Activated T-helper 1 cell treated with Interleukin-2 at 50 U/mL for 16 hours (primary cell): ENCODE results near the gene PDCD2L.
"Not testable (repeated sequence)": the region's sequence is repeated elsewhere in the genome, so short reads cannot be mapped to it uniquely, and the experiment has no call there.

ENCODE experiments used
- DNase-seq: peaks from one replicate; pipeline ENCODE4 v3.0.0-alpha.2; 2020; ENCODE audit warnings: low read depth

Gene PDCD2L

DNA sequence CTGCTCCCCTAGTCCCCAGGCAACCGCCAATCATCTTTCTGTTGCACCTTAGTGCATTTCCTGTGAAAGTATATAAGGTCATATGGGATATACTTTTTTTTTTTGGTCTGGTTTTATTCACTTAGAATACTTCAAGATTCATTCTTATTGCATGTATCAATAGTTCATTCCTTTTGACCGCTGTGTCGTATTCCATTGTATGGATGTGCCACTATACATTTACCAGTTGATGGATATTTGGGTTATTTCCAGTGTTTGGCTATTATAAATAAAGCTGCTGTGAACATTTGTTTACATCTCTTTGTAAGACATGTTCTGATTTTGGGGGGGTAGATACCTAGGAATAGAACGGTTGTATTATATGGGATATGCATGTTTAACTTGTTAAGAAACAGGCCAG is 14.1 kb downstream of the PDCD2L start:
- DNase-seq, result no peak

DNA sequence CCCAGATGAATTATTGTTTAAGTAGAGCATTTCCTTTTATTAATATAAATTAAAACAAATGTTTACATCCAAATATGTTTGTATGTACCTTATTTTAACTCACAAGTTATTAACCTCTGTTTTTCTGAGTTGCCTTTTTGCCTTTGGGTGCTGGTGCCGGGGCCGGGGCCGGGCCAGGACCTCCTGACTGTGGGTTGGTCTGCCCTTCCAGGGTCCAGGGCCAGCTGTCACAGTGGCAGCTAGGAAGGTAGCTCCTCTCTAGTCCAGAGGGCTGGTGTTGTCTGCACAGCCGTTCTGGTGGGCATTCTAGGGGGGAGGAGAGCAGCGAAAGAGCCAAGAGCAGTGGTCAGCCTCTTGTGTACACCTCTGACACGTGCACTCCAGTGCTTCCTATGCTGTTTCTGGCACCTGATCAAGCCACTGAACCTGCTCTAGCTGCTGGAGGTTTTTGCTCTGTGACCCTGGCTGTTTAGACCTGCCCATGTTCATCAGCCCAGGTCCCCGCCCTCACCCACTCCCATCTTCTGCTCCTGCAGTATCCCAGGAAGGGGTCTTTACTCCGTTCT is 22.0 kb downstream of the PDCD2L start:
- DNase-seq, result no peak

DNA sequence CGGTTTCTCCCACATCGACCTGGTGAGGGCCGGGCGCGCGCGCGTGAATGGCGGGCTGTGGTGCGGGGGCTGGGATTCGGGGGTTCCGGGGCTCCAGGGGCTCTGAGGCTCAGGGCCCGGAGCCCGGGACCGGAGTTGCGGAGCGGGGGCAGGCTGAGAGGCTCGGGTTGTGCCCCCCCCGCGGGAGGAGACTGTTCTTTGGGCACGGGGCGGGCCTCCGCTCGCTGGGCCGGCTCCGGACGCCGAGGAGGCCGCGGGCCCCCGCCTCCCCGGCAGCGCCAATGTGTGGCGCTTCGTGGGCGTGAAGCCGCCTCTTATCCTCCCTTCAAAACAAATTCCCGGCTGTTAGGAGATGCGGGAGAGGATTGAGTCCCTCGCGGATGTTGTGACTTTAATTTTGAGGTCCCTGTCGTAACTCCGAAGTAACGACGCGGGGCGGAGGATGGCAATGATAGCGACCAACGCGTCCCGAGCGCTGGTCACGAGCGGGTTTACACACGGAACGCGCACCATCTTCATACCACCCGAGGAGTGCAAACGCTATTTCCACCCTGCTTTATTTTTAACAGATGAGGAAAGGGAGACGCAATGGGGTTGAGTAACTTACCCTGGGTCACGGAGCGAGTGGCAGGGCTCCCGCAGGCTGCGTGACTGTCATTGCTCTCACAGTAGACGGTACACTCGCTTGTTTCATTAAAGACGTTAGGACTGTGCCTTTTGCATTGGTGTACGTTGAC is 24.5 kb downstream of the PDCD2L start:
- peak; percentile 12 for DNase-seq

DNA sequence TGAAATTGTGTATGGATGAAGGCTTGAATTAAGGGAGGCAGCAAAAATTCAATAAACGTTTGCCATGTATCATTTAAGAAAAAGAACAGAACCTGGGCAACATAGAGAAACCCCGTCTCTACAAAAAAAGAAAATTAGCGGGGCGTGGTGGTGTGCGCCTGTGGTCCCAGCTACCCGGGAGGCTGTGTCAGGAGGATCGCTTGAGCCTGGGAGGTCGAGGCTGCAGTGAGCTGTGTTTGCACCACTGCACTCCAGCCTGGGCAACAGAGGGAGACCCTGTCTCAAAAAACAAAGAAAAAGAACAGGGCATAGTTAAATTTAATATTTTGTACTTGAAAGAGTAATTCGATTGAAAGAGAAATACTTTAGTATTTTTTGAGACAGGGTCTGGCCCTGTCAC is 25.4 kb downstream of the PDCD2L start:
- no peak for DNase-seq

DNA sequence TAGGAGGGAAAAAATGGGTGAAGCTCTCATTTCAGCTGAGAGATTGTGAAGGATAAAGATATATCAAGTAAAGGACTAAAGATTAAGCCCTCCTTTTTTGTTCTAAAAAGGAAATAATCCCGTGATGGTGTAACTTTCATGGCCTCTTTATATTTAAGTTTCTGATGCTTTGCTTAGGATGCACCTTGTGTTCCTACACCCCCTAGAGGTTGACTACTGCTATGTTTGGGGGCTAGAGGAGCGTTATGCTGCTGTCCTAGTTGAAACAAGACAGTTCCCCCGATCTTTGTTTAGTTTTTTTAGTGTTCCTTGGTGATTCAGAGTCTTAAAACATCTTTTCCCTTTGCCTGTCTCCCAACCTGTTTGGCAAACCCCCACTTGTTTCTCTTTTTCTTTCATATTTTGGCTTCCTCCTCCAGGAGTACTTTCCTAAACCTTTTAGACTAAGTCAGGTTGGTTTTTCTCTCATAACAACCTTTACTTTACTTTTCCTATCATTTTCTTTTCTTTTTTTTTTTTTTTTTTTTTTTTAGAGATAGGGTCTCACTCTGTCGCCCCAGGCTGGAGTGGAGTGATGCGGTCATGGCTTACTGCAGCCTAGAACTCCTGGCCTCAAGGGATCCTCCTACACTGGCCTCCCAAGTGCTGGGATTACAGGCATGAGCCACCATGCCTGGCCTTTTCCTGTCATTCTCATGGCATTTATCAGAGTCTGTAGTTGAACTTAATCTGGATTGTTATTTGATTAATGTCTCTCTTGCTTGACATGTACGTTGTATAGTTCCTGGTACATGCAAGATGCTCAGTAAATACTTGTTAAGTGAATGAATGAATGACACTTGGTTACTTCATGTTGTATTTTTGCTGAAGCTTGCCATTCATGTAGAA is 26.8 kb downstream of the PDCD2L start:
- peak; percentile 4 for DNase-seq

DNA sequence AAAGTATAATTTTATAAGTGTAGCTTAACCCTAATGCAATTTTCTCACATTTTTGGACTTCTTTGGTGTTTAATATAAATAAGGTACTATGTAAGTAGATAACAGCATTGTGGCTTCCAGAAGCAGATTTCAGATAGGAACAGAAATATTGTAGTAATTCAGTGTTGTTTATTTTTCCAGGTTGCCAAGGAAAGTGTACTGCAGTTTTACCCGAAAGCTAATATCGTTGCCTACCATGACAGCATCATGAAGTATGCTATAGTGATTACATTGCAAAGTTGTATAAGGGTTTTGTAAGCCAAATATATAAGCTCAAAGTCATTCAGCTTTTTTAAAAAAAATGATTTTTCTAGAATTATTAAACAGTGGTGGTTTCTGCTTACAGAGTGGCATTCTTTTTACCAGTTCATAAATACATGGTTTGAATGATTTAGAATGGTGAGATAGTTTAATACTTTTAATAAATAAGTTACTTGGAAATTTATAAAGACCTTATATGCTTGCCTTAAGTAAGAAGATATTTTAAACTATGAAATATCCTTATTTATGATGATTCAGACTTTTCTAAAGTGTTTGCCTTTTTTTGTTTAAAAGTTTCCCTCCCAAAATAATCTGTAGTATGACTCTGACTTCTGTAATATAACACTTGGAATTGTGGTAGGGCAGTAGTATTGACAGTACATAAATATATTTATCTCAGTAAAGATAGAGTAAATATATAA is 27.6 kb downstream of the PDCD2L start:
- DNase-seq, result no peak

DNA sequence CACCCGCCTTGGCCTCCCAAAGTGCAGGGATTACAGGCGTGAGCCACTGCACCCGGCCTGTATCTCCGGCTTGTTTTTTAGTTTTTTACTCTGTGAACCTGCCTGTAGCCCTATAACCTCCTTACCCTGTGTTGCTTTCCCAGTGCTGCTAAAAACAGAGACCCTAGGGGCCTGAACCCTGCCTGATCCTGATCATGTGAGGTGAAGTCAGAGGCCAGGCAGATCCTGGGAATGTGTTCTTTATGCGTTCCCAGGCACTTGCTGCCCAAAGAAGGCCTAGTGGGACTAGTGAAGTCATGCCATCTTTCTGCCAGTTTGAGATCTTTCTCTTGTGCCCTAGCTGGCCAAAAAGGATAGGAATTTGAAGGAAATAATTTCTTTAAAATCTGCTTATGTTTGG is 28.6 kb downstream of the PDCD2L start:
- DNase-seq, result no peak

DNA sequence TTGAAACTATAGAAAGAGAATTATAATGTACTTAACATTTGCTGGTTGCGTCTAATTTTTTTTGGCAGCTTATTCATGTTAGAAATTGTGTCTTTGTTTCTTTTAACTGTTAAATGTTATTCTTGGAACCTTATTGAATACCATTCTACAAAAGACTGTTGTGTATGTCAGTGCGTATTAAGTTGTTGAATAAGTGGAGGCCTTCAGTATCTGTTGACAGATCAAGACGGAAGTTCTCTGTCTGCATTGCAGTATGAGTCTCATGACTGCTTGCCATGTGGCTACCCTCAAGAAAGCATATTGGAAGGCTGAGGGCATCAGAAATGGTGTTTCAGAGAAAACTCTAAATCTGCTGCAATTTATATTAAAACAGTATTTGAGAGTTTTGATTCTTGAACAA is 32.5 kb downstream of the PDCD2L start:
- DNase-seq, result no peak

DNA sequence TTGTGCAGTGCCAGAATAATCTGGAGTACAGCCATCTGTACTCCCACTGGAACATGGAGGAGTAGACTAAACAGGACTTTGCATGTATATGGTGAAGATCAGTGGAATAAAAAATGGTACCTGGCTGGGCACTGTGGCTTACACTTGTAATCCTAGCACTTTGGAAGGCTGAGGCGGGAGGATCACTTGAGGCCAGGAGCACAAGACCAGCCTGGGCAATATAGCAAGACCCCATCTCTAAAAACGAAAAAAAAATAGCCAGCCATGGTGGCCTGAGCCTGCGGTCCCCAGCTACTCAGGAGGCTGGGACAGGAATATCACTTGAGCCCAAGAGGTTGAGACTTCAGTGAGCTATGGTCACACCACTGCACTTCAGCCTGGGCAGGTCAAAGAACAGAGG is 44.0 kb downstream of the PDCD2L start:
- DNase-seq, result no peak

DNA sequence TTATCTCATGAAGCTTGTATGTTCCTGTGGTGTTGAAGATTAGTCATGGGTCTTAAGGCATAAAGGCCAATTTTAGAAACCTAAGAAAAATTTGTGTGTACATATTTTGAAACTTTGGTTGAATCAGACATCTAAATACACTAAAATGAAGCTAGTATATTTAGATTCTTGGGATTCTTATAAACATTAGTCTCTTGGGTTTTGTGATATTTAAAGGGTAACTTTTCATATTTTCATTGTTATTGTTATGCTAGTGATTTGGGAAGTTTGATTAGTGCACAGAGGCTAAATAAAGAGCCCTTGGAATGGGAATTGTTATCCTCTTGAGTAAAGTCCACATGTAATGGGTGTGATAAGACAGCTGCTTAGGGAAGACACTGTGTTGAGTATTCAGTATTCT is 48.5 kb downstream of the PDCD2L start:
- DNase-seq, result no peak

DNA sequence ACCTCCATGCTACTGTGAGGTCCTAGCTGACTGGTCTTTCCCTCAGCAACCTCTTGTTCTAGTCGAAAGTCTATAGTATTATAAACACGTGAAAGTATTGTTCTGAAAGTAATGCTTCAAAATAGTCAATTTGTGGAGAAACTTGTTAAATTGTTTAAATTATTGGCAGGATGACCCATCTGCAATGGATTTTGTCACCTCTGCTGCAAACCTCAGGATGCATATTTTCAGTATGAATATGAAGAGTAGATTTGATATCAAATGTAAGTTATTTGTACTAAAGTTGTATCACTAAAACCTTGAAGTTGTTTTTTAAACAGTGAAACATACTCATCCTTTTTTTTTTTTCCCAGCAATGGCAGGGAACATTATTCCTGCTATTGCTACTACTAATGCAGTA is 49.9 kb downstream of the PDCD2L start:
- no peak for DNase-seq

DNA sequence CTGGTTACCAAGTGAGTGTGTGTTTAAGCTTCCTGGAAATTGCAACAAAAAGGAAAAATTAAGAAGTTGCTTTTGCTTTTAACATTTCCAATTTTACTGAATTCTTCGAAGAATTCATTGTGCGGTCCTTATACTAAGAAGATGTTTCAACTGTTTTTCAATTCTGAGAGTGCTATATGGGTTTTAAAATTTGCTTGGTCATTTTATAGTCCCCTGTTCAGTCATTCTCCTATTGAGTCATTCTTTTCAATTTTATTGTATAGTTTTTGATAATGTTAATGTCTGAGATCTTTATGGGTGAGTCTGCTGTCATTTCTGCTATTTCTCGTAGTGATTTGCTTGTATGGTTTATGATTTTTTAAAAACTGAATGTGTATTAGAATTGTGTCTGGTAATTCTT is 50.5 kb downstream of the PDCD2L start:
- no peak for DNase-seq

DNA sequence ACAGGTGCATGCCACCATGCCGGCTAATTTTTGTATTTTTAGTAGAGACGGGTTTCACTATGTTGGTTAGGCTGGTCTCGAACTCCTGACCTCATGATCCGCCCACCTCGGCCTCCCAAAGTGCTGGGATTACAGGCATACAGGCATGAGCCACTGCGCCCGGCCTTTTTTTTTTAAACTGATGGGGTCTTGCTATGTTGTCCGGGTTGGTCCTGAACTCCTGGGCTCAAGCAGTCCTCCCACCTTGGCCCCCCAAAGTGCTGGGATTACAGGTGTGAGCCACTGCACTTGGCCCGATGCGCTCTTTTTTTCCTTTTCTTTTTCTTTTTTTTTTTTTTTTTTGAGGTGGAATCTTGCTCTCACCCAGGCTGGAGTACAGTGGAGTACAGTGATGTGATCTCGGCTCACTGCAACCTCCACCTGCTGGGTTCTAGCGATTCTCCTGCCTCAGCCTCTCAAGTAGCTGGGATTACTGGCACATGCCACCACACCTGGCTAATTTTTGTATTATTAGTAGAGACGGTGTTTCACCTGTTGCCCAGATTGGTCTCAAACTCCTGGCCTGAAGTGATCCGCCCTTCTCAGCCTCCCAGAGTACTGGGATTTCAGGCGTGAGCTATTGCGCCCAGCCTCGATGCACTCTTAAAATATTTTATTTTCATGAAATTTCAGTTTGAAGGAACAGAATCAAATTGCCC is 51.7 kb downstream of the PDCD2L start:
- DNase-seq, result not testable (repeated sequence)

DNA sequence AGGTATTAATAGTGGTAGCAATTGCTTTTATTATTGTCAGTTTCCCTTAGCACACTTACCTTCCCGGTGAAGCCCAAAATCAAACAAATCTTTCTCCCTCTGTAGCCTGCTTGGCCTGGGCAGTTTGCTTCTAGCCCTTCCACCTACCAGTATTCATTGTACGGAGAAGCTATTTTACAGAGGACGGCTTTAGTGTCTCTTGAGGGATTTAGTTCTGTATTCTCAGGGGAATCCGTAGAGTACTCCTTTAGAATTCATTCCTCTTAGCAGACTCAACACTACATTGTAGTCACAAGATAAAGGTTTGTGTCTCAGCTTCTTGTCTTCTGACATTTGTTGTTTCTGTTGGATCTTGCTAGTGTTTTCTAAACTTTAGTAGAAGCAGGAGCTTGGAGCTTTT is 53.2 kb downstream of the PDCD2L start:
- no peak for DNase-seq

DNA sequence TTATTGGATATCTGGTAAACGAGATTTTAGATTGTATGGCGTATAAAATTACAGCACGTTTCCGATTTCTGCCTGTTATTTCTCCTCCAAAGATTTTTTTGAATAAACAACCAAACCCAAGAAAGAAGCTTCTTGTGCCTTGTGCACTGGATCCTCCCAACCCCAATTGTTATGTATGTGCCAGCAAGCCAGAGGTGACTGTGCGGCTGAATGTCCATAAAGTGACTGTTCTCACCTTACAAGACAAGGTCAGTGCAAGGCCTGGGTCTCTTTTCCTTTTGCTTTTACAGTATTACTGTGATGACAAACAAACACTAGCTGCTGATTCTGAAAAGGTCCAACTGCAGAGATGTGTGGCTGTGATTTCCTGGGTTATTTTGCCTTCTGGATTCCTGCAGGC is 54.5 kb downstream of the PDCD2L start:
- no peak for DNase-seq

DNA sequence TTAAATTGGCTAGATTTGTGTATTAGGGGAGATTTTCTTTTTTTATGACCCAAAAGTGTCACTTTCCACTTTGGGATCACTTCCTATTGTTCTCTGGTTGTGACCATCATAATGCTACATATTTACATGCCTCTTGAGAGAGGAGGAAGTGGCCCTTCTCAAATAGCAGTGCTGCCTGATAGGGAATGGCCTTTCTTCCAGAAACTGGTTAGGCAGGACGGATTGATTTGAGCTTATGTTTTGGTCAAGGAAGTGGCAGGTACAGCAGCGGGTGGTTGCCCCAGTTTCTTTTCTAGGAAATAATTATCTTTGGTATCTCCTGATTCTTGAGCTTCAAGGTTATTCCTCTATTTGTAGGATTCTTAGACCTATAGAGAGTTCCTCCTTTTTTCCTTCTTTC is 55.4 kb downstream of the PDCD2L start:
- DNase-seq, result no peak

DNA sequence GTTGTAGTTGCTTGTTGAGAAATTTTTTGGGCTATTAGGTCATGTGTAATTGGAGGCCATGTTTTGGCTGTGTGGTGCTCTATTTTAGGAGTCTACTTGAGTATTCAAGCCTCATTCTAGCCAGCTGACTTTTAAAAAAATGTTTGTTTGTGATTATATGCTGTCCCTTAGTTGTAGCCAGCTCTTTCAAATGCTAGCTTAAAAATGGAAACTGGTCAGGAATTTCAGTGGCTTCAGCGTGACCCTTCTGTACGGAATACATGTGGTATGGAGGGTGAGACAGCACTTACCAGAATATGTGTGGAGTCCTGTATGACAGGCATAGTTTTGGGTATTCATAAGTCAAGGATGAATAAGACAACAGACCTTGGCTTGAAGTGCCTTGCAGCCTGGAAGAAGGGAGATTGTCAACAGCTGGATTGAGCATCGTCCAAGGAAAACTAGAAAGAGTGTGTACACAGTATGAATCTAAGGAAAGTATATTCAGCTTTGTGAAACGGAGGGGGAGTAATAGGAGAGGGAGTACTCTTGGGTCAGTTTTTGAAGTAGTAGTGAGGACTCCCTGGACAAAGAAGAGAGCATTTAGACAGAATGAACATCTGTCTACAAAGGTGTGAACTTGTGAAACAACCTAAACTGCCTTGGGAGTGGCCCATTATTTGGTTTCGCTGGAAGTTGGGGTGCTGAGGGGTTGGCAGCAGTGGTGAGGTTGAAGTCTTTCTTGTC is 57.3 kb downstream of the PDCD2L start:
- no peak for DNase-seq

DNA sequence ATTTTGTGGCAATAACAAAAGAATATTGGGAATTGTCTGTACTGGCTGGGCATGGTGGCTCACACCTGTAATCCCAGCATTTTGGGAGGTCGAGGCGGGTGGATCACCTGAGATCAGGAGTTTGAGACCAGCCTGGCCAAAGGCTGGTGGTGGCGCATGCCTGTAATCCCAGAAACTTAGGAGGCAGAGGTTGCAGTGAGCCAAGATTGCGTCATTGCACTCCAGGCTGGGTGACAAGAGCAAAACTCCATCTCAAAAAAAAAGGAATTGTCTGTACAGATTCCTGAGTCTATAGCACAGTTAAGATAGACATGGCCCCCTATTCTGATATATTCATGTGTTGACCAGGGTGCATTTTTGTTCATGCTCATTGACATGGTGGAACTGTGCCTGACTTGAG is 60.6 kb downstream of the PDCD2L start:
- not testable (repeated sequence) for DNase-seq

DNA sequence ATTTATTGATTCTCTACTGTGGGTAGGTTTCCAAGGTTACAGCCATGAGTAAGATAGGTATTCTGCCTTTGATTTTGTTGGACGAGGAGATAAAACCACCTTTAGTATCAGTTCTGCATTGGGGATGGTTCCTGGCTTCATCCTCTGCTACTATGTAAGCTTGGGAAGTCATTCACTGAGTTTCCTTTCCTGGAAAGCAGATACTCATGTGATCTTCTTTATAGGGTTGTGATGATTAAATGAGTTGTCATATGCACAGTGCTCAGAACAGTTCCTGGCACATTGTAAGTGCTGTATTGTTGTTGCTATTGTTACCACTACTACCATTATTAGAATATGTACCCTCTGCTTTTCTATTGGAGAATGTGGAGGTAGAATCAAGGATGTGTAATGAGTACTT is 64.2 kb downstream of the PDCD2L start:
- DNase-seq, result no peak

DNA sequence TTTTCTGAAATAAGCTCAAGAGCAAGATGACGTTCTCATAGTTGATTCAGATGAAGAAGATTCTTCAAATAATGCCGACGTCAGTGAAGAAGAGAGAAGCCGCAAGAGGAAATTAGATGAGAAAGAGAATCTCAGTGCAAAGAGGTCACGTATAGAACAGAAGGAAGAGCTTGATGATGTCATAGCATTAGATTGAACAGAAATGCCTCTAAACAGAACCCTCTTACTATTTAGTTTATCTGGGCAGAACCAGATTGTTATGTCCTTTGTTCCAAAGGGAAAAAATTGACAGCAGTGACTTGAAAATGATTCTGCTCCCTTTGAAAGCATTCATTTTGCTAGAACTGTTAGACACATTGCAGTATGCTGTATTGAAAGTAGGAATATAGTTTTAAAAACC is 64.8 kb downstream of the PDCD2L start:
- not testable (repeated sequence) for DNase-seq
